HG03378 (cell line): Measurements from ENCODE around the gene DTWD1.
A peak's percentile ranks its signal among the peaks of the same experiment; 100 is the strongest.
"Not testable (repeated sequence)": the region's sequence is repeated elsewhere in the genome, so short reads cannot be mapped to it uniquely, and the experiment has no call there.

Experiments used
- ATAC-seq: cut with Tn5 transposase; IDR thresholded peaks from one replicate; pipeline ENCODE4 v1.9.1; 2021; ENCODE audit warnings: mild to moderate bottlenecking, moderate library complexity; ENCODE audit not compliant: unreplicated experiment

The DTWD1 gene

GRCh38 chr15:49620658-49621368 lies at the start of gene DTWD1, which contains the start of gene FAM227B:
DTWD1 (plus strand) TSS chr15:49621048; CDS start chr15:49625168, 4,120 bp downstream.
FAM227B (minus strand) TSS chr15:49620818; CDS start chr15:49615171, 5,647 bp downstream.
- peak; percentile 98 for ATAC-seq

- ATAC-seq: no peak
These were observed 47.4 kb upstream of the DTWD1 start for GRCh38 chr15:49573421-49573820.

- ATAC-seq: peak; percentile 89
These were observed 31.8 kb upstream of the DTWD1 start for GRCh38 chr15:49589030-49589429.

- not testable (repeated sequence) for ATAC-seq
These were observed 28.0 kb upstream of the DTWD1 start for GRCh38 chr15:49592829-49593316.

GRCh38 chr15:49604625-49605409 lies 16.0 kb upstream of the DTWD1 start:
- no peak for ATAC-seq

GRCh38 chr15:49605588-49605987 lies 15.3 kb upstream of the DTWD1 start:
- ATAC-seq: no peak

- no peak for ATAC-seq
These were observed 14.3 kb upstream of the DTWD1 start for GRCh38 chr15:49606594-49606993.

GRCh38 chr15:49610157-49610918 lies 10.5 kb upstream of the DTWD1 start:
- ATAC-seq: no peak

GRCh38 chr15:49612240-49612639 lies 8.6 kb upstream of the DTWD1 start:
- not testable (repeated sequence) for ATAC-seq

GRCh38 chr15:49619226-49619625 lies 1.6 kb upstream of the DTWD1 start:
- no peak for ATAC-seq

GRCh38 chr15:49620199-49620598 lies 649 bp upstream of the DTWD1 start:
- no peak for ATAC-seq

- no peak for ATAC-seq
These were observed 558 bp downstream of the DTWD1 start for GRCh38 chr15:49621401-49621811.

- no peak for ATAC-seq
These were observed 1.0 kb downstream of the DTWD1 start for GRCh38 chr15:49621887-49622286.

- ATAC-seq: no peak
These were observed 1.7 kb downstream of the DTWD1 start for GRCh38 chr15:49622561-49622960.

GRCh38 chr15:49624056-49624455 lies 3.2 kb downstream of the DTWD1 start:
- ATAC-seq: no peak

GRCh38 chr15:49625460-49626036 lies 4.7 kb downstream of the DTWD1 start:
- ATAC-seq: no peak

- ATAC-seq: no peak
These were observed 6.6 kb downstream of the DTWD1 start for GRCh38 chr15:49627407-49627877.

GRCh38 chr15:49628379-49628778 lies 7.5 kb downstream of the DTWD1 start:
- ATAC-seq: no peak

GRCh38 chr15:49637857-49638256 lies 17.0 kb downstream of the DTWD1 start:
- ATAC-seq: no peak

GRCh38 chr15:49644364-49644794 lies 23.5 kb downstream of the DTWD1 start:
- no peak for ATAC-seq

- no peak for ATAC-seq
These were observed 24.4 kb downstream of the DTWD1 start for GRCh38 chr15:49645277-49645676.
